CD4-positive, alpha-beta T cell treated with Interferon gamma for 1 hour (primary cell): ENCODE measurements around the gene P2RY8.
"Not testable (repeated sequence)": the region's sequence is repeated elsewhere in the genome, so short reads cannot be mapped to it uniquely, and the experiment has no call there.

Source experiments
- DNase-seq: peaks from one replicate; pipeline ENCODE4 v3.0.0-alpha.2; 2020

P2RY8 gene

DNA sequence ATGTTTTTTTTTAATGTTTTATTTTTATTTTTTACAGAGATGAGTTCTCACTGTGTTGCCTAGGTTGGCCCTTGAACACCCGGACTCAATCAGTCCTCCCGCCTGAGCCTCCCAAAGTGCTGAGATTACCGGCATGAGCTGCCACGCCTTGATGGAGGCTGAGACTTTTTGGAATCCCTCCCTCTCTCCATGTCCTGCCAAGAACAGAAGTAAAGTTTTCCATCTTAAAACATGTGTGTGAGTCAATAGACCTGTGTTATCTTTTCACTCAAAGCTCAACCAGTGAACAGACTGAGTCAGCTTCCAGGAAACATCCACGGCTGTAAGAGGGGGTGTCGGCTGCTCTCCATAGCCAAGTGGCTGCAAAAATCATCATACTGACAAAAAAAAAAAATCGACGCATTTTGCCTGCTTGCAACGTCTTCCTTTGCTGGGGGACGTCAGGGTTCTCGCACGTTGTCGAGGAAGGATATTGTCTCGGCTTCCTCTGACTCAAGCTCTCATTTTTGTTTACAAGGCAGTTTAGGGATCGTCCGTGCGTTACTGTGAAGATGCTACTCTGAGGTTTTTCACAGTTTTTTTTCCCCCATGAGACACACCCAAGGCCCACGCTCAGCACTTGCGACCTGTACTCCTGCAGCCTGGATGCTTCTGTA is 74.3 kb downstream of the P2RY8 start:
- DNase-seq = peak; percentile 82

DNA sequence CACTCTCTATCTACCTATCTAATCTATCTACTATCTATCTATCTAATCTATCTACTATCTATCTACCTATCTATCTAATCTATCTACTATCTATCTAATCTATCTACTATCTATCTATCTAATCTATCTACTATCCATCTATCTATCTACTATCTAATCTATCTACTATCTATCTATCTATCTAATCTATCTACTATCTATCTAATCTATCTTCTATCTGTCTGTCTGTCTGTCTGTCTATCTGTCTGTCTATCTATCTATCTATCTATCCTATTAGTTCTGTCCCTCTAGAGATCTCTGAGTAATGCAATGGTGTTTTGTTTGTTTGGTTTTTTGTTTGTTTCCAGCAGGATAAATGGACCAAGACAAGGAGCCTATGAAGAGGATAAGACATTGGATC is 74.9 kb downstream of the P2RY8 start:
- DNase-seq = no peak

DNA sequence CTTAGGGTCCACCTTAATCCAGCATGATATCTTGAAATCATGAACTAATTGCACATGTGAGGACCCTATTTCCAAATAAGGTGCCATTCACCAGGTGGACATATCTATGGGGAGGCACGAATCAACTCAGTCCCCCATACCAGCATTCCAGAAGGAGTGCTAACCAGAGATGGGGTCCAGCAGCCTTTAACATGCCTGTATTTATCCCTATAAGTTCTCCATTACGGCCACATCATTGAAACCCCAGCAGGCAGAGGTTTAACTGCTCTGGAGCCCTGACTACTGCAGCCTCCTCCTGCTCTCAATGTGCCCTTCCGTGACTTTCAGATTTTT is 81.1 kb downstream of the P2RY8 start:
- DNase-seq = no peak

DNA sequence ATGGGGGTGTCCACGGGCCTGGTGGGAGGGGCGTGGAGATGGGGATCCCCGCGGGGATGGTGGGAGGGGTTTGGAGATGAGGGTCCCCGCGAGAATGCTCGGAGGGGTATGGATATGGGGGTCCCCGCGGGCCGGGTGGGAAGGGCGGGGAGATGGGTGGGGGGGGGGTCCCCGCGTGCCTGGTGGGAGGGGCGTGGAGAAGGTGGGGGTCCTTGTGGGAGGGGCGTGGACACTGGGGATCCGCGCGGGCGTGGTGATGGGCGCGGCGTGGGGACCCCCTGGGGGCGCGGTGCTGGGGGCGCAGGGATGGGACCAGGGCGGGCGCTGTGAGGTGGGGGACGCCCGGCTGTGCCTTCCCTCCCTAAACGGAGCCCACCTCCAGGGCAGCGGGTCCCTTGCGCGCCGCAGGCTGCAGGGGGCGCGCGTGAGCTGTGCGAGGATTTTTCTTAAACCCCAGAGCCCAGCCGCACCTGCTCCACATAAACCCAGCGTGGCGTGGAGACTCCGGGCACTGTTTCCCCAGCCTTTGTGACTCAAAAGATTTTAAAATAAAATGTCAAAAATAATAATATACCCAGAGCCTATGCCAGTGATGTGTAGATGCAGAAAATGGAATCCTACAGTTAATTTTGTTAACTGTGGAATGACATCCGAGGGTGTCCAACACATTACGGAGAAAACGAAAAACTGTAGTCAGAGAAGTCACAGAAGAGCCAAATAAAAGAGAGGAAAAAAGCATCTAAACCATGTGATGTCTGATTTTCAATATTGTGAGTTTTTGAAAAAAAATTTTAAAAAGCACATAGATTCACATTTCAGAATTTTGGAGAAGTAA is 82.8 kb downstream of the P2RY8 start:
- peak; percentile 85 for DNase-seq

DNA sequence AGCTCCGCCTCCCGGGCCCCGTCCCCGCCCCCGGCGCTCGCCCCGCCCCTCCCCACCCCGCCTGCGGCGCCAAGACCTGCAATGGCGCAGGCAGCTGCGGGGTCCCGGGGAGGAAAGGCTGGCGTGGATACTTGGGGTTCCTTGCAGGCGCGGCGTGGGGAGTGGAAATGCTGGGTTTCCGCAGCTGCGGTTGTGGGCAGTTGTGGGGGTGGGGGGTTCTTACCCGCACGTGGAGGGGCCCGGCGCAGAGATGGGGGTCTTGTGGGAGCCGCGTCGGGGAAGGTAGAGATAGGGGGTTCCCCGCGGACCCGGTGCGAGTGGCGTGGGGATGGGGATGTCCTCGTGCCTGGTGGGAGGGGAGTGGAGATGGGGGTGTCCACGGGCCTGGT is 83.6 kb downstream of the P2RY8 start:
- peak; percentile 84 for DNase-seq

DNA sequence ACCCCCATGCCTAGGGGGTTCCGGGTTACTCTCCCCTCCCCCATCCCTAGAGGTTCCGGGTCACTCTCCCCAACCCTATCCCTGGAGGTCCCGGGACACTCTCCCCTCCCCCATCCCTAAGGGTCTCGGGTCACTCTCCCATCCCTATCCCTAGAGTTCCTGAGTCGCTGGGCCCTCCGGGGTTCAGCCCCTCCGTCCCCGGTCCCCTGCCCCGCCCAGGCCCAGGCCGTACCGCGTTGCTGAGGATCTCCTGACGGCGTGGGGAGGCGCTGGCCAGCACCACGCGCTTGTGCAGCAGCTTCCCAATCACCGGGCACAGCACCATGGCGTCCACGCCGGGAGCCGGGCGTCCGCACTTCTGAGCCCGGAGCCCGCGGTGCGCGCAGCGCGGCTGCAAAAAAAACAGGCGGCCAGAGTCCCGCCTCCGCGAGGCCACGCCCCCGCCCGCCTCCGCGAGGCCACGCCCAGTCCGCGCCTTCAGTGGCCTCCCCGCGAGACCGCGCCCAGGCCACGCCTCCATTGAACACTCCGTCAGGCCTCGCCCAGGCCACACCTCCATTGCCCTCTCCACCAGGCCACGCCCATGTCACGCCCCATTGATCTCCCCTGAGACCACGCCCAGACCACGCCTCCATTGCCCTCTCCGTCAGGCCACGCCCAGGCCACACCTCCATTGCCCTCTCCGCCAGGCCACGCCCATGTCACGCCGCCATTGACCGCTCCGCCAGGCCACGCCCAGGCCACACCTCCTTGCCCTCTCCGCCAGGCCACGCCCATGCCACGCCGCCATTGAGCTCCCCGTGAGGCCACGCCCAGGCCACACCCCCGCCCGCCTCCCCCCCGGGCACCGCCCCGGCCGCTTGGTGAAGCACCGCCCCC is 84.2 kb downstream of the P2RY8 start, which contains the start of gene ASMTL:
ASMTL (minus strand) TSS at position 394 of the 879 bp plus-strand sequence; CDS start at position 325, 69 bp downstream.
- peak; percentile 98 for DNase-seq

DNA sequence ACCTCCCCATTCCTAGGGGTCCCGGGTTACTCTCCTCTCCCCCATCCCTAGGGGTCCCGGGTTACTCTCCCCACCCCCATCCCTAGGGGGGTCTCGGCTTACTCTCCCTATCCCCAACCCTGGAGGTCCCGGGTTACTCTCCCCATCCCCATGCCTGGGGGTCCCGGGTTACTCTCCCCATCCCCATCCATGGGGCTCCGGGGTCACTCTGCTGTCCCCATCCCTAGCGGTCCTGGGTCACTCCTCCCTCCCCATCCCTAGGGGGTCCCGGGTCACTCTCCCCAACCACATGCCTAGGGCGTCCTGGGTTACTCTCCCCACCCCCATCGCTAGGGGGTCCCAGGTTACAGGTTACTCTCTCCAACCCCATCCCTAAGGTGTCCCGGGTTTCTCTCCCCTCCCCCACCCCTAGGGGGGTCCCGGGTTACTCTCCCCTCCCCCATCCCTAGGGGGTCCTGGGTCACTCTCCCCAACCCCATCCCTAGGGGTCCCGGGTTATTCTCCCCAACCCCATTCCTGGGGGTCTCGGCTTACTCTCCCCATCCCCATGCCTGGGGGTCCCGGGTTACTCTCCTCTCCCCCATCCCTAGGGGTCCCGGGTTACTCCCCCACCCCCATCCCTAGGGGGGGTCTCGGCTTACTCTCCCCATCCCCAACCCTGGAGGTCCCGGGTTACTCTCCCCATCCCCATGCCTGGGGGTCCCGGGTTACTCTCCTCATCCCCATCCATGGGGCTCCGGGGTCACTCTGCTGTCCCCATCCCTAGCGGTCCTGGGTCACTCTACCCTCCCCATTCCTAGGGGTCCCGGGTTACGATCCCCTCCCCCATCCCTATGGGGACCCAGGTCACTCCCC is 85.1 kb downstream of the P2RY8 start:
- no peak for DNase-seq

DNA sequence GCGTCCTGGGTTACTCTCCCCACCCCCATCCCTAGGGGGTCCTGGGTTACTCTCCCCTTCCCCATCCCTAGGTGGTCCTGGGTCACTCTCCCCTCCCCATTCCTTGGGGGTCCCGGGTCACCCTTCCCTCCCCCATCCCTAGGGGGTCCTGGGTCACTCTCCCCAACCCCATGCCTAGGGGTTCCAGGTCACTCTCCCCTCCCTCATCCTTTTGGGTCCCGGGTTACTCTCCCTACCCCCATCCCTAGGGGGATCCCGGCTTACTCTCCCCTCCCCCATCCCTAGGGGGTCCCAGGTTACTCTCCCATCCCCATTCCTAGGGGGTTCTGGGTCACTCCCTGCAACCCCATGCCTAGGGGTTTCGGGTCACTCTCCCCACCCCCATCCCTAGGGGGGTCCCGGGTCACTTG is 85.7 kb downstream of the P2RY8 start:
- DNase-seq = no peak

DNA sequence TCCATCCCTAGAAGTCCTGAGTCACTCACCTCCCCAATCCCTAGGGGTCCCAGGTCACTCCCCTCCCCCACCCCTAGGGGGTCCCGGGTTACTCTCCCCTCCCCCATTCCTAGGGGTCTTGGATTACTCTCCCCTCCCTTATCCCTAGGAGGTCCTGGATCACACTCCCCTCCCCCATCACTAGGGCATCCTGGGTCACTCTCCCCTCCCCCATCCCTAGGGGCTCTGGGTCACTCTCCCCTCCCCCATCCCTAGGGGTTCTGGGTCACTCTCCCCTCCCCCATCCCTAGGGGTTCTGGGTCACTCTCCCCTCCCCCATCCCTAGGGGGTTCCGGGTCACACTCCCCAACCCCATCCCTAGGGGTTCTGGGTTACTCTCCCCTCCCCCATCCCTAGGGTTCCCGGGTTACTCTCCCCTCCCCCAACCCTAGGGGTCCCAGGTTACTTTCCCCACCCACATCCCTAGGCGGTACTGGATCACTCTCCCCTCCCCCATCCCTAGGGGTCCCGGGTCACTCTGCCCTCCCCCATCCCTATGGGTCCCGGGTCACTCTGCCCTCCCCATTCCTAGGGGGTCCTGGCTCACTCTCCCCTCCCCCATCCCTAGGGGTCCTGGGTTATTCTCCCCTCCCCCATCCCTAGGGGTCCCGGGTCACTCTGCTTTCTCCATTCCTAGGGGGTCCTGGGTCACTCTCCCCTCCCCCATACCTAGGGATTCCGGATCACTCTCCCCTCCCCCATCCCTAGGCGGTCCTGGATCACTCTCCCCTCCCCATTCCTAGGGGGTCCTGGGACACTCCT is 86.4 kb downstream of the P2RY8 start:
- no peak for DNase-seq

DNA sequence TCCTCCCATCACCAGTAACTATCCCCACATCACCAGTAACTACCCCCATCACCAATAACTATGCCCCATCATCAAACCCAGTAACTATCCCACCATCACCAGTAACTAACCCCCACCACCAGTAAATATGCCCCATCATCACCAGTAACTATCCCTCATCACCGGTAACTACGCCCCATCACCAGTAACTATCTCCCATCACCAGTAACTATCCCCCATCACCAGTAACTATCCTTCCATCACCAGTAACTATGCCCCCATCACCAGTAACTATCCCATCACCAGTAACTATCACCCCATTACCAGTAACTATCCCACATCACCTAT is 87.2 kb downstream of the P2RY8 start:
- no peak for DNase-seq

DNA sequence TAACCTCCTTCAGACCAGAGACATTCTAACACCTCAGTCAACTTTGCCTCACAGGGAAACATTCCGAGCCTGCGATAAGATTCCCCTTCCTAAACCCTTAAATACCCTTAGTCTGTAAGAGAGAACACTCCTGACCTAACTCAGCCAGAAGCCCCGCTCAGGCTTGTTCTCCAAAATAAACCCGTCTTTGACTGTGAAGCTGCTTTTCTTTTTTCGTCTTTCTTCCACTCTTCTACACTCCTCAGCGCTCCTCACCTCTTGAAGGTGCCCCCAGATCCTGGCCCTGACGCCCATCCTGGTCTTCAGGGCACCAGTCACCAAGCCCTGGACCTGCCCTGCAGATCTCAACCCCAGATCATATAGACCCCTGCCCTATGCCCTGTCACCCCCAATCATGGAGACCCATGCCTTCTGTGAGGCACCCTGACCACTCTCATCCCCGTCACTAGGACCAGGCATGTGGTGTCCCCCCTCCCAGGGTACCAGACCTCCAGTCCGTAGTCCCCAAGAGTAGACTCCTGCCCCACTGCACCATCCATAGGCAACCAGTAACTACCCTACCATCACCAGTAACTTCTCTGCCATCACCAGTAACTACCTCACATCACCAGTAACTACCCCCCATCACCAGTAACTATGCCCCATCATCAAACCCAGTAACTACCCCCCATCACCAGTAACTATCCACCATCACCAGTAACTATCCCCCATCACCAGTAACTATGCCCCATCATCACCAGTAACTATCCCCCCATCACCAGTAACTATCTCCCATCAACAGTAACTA is 87.8 kb downstream of the P2RY8 start:
- DNase-seq = no peak

DNA sequence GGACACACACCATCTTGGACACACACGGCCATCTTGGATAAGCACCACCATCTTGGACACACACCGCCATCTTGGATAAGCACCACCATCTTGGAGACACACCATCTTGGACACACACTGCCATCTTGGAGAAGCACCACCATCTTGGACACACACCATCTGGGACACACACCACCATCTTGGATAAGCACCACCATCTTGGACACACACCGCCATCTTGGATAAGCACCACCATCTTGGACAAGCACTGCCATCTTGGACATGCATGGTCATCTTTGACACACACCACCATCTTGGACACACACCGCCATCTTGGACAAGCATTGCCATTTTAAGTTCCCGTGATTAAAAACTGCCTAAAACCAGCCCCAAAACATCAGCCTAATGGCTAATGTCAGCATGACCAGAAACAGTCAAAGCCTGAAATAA is 88.4 kb downstream of the P2RY8 start:
- not testable (repeated sequence) for DNase-seq

DNA sequence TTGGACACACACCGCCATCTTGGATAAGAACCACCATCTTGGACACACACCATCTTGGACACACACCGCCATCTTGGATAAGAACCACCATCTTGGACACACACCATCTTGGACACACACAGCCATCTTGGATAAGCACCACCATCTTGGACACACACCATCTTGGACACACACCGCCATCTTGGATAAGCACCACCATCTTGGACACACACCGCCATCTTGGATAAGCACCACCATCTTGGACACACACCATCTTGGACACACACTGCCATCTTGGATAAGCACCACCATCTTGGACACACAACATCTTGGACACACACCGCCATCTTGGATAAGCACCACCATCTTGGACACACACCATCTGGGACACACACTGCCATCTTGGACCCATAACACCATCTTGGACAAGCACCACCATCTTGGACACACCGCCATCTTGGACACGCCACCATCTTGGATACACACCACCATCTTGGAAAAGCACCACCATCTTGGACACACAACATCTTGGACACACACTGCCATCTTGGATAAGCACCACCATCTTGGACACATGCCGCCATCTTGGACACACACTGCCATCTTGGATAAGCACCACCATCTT is 88.9 kb downstream of the P2RY8 start:
- not testable (repeated sequence) for DNase-seq

DNA sequence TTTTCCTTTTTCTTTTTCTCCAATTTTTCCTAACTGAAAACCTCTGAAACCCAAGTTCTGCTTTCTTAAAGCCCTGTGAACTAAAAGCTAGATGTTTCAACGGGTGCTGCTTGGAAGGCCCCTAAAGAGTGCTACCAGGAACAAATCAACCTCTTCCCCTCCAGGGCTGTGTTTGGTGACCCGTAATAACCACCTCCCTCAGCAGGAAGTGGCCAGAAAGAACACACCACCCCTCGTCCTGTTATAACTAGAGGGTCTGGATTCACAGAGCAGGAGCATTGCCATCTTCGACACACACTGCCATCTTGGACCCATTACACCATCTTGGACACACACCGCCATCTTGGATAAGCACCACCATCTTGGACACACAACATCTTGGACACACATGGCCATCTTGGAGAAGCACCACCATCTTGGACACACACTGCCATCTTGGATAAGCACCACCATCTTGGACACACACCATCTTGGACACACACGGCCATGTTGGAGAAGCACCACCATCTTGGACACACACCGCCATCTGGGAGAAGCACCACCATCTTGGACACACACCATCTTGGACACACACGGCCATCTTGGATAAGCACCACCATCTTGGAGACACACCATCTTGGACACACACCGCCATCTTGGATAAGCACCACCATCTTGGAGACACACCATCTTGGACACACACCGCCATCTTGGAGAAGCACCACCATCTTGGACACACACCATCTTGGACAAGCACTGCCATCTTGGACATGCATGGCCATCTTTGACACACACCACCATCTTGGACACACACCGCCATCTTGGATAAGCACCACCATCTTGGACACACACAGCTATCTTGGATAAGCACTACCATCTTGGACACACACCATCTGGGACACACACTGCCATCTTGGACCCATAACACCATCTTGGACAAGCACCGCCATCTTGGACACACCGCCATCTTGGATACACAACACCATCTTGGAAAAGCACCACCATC is 89.7 kb downstream of the P2RY8 start:
- DNase-seq = not testable (repeated sequence)

DNA sequence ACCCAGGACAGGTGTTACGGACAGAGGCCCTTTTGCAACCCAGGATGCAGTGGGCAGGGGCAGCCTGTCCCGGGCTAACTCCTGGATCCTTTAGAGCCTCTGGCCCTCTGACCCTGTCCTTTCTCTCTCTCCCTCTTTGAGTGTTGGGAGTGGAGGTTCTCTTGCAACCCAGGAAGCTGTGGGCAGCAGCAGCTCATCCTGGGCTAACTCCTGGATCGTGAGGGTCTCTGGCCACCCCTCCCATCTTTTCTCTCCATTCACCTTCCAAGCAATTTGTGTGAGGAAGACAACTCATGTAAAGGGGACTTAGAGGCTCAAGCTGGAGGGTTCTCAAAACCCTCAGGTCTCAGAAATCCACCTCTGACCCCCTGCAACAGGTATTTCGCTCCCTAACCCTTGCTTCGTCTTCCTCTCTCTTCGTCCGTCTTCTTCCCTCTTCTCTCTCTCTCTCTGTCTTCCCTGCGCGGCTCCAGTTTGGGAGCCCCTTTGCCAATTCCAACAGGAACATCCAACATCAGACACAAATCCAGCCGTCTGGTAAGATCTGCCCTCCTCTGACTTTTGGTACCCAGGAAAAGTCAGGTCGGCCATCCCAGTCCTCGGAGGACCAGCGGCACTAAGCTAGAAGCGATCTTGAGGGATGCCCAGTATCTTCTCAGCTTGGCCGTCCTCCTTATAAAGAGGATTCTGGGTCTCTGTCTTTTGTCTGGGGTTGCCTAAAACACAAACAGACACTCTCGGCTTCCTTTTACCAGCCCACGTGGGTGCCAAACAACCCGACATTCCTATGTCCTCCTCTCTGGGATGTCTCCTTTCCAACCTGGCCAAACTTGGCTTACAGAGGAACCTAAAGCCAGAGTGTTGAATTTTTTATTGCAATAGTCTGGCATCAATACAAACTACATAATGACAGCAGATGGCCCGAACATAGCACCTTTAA is 92.2 kb downstream of the P2RY8 start:
- DNase-seq = no peak

DNA sequence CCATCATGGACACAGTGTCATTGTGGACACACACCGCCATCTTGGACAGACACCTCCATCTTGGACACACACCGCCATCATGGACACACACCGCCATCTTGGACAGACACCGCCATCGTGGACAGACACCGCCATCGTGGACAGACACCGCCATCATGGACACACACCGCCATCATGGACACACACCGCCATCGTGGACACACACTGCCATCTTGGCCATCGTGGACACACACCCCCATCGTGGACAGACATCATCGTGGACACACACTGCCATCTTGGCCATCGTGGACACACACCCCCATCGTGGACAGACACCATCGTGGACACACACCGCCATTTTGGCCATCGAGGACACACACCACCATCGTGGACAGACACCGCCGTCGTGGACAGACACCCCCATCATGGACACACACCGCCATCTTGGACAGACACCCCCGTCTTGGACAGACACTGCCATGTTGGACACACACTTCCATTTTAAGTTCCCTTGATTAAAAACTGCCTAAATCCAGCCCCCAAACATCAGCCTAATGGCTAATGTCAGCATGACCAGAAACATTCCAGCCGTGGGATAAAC is 93.4 kb downstream of the P2RY8 start:
- DNase-seq = no peak

DNA sequence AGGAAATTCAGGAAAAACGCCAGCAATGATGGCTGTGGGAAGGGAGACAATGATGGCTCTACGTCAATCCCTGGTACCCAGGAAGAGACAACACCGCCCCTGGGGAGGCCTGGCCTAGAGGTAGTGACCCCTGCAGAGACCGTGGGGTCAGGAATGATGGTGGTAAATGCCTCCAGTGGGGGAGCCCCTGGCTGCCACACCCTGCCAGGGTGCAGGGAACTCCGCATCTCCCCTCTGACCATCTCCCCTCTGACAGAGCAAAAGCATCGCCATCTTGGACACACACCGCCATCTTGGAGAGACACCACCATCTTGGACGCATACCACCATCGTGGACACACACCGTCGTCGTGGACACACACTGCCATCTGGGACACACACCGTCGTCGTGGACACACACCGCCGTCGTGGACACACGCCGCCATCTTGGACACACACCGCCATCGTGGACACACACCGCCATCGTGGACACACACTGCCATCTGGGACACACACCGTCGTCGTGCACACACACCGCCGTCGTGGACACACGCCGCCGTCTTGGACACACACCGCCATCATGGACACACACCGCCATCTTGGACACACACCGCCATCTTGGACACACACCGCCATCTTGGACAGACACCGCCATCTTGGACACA is 94.1 kb downstream of the P2RY8 start:
- no peak for DNase-seq
